Measurements from ENCODE around the gene CCDC51. TPM values are rescaled to one million over a fixed set of nuclear protein-coding genes. Genes with fewer than 3 reads are reported as not detected.

CCDC51 gene
- total and polyA plus RNA-seq, 2 donors (not counting 3 experiments of a cell fraction or from before 2014, with no cell fraction given), result 11.2 to 11.3 TPM

DNA sequence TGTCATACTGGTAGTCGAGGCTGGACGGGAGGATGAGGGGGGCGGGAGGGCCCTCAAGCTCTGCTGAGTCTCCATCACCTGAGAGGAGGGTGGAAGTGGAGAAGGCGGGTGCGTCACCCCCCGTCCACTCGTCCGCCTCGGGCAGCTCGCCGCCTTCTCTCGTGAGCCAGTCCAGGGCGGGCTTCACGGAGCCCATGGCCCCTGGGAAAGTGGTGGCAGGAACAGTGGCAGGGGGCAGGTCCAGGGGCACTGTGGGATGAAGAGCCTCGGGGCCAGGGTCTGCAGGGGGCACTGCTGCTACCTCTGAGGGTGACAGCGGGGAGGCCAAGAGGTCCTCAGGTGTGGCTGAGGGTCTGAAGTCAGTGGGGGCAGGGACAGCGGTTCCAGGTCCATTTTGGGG is 20.3 kb downstream of the CCDC51 start:
- POLR2A ChIA-PET, result no interaction called here
- Histone ChIP-seq H3K9me3 (replicated peaks; ENCODE audit: control insufficient read depth, insufficient read depth, low read length) (no peaks in the 10 kb centered on the region), H2AFZ (ENCODE audit: low read depth, low read length) (no peak overlapping the region), H3K79me2 (ENCODE audit: control insufficient read depth, insufficient read depth, low read length) (no peaks in the 10 kb centered on the region), H3K4me2 (ENCODE audit: insufficient read depth, low read length) (no peak overlapping the region), H3K27me3 (ENCODE audit: control insufficient read depth in 2 of 2, insufficient read depth in 2 of 2, low read length in 2 of 2) (no peaks in the 10 kb centered on the region), H3K36me3 (ENCODE audit: control insufficient read depth in 2 of 2, extremely low read depth in 1 of 2, insufficient read depth in 2 of 2, low read length in 2 of 2) (peaks cover 0 to 16% of the 10 kb centered on the region in 2 experiments), H3K9ac (replicated peaks; ENCODE audit: extremely low read depth, insufficient read depth, low read length) (no peak overlapping the region), H3K4me1 (ENCODE audit: control insufficient read depth, extremely low read depth, insufficient read depth, low read length) (no peaks in the 10 kb centered on the region), H4K20me1 (replicated peaks; ENCODE audit: control insufficient read depth, extremely low read depth, insufficient read depth, low read length) (no peaks in the 10 kb centered on the region), H3K9me1 (replicated peaks; ENCODE audit: control insufficient read depth, extremely low read depth, insufficient read depth, low read length) (no peaks in the 10 kb centered on the region), H3K4me3 (replicated peaks in 1 of 3; ENCODE audit: insufficient read depth in 1 of 3, low read depth in 1 of 3, low read length in 3 of 3) (no peak overlapping the region), H3K27ac (ENCODE audit: insufficient read depth, low read depth, low read length) (no peak overlapping the region)
- TF ChIP-seq, protein P1, sequence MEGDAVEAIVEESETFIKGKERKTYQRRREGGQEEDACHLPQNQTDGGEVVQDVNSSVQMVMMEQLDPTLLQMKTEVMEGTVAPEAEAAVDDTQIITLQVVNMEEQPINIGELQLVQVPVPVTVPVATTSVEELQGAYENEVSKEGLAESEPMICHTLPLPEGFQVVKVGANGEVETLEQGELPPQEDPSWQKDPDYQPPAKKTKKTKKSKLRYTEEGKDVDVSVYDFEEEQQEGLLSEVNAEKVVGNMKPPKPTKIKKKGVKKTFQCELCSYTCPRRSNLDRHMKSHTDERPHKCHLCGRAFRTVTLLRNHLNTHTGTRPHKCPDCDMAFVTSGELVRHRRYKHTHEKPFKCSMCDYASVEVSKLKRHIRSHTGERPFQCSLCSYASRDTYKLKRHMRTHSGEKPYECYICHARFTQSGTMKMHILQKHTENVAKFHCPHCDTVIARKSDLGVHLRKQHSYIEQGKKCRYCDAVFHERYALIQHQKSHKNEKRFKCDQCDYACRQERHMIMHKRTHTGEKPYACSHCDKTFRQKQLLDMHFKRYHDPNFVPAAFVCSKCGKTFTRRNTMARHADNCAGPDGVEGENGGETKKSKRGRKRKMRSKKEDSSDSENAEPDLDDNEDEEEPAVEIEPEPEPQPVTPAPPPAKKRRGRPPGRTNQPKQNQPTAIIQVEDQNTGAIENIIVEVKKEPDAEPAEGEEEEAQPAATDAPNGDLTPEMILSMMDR (IDR thresholded peaks at IDR 0.05; ENCODE audit: extremely low read depth in 1 of 2, insufficient read depth in 1 of 2, low read depth in 1 of 2, low read length in 2 of 2), result no peak
- no peak for TF ChIP-seq FOS (IDR thresholded peaks at IDR 0.05; ENCODE audit: borderline replicate concordance, insufficient read depth, low read length)
- no peak for TF ChIP-seq POLR2AphosphoS5 (IDR thresholded peaks at IDR 0.05; ENCODE audit: insufficient read depth, low read depth, low read length)
- no TSS peak for BruUV-seq (replicated peaks)
- intact Hi-C loops (cut with micrococcal nuclease), result no loop called here
- no peak for FAIRE-seq
- dilution Hi-C loops (cut with MboI; ENCODE audit: extremely low pct_ligation_motif_present, low sequenced_read_pairs), result no loop called here
- no peak for DNase-seq (ENCODE audit: low read depth, low spot score)
- CTCF ChIA-PET, result interaction anchor here (3.8 kb wide), 1 partner anchor 16 kb away, joined by 41 read pairs; no protein-coding TSS in a partner anchor

DNA sequence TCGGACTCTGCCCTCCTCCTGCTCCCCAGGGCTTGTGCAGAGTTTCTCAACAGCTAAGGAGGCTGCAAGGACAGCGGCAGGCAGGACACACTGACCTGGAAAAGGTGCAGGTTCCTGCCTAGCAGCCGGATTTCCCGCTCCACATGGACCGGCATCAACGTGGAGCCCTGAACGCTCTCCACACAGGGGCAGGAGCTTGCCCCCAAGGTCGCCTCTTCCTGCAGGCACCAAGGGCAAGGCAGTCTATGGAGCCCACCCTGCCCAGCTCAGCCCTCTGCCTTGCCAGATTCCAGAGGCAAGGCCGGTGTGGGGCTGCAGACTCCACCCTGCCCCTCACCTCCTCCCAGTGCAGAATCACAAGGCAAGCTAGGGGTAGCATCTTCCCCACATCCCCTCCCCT is 20.8 kb downstream of the CCDC51 start:
- intact Hi-C loops (cut with micrococcal nuclease), result no loop called here
- dilution Hi-C loops (cut with MboI; ENCODE audit: extremely low pct_ligation_motif_present, low sequenced_read_pairs), result no loop called here

More for the DNA sequence above, 20.8 kb downstream of the CCDC51 start:
- Histone ChIP-seq H4K20me1 (replicated peaks; ENCODE audit: control insufficient read depth, extremely low read depth, insufficient read depth, low read length) (no peaks in the 10 kb centered on the region), H3K4me2 (ENCODE audit: insufficient read depth, low read length) (no peak overlapping the region), H3K27ac (ENCODE audit: insufficient read depth, low read depth, low read length) (no peak overlapping the region), H3K36me3 (ENCODE audit: control insufficient read depth in 2 of 2, extremely low read depth in 1 of 2, insufficient read depth in 2 of 2, low read length in 2 of 2) (peaks cover 0 to 18% of the 10 kb centered on the region in 2 experiments), H3K9ac (replicated peaks; ENCODE audit: extremely low read depth, insufficient read depth, low read length) (no peak overlapping the region), H3K9me3 (replicated peaks; ENCODE audit: control insufficient read depth, insufficient read depth, low read length) (no peaks in the 10 kb centered on the region), H3K27me3 (ENCODE audit: control insufficient read depth in 2 of 2, insufficient read depth in 2 of 2, low read length in 2 of 2) (no peaks in the 10 kb centered on the region), H3K4me3 (replicated peaks in 1 of 3; ENCODE audit: insufficient read depth in 1 of 3, low read depth in 1 of 3, low read length in 3 of 3) (no peak overlapping the region), H2AFZ (ENCODE audit: low read depth, low read length) (no peak overlapping the region), H3K9me1 (replicated peaks; ENCODE audit: control insufficient read depth, extremely low read depth, insufficient read depth, low read length) (no peaks in the 10 kb centered on the region), H3K79me2 (ENCODE audit: control insufficient read depth, insufficient read depth, low read length) (no peaks in the 10 kb centered on the region), H3K4me1 (ENCODE audit: control insufficient read depth, extremely low read depth, insufficient read depth, low read length) (no peaks in the 10 kb centered on the region)
- CTCF ChIA-PET, result interaction anchor here (1.3 to 3.8 kb wide), 2 partner anchors 17 to 18 kb away, joined by 4 to 41 read pairs; no protein-coding TSS in a partner anchor
- DNase-seq (ENCODE audit: low read depth, low spot score) (no peak), FAIRE-seq (no peak)
- no TSS peak for BruUV-seq (replicated peaks)
- no peak for TF ChIP-seq POLR2AphosphoS5 (IDR thresholded peaks at IDR 0.05; ENCODE audit: insufficient read depth, low read depth, low read length)
- no peak for TF ChIP-seq MYC (IDR thresholded peaks at IDR 0.05; ENCODE audit: low read depth, low read length)
- TF ChIP-seq JUN (IDR thresholded peaks at IDR 0.05; ENCODE audit: borderline replicate concordance, insufficient read depth, insufficient read length, low read depth), result no peak
- TF ChIP-seq, protein P2, sequence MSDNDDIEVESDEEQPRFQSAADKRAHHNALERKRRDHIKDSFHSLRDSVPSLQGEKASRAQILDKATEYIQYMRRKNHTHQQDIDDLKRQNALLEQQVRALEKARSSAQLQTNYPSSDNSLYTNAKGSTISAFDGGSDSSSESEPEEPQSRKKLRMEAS (IDR thresholded peaks at IDR 0.05; ENCODE audit: insufficient read depth, insufficient read length), result no peak
- TF ChIP-seq POLR2A (IDR thresholded peaks at IDR 0.05; ENCODE audit: low read depth, low read length), result no peak
- no peak for TF ChIP-seq EZH2 (IDR thresholded peaks at IDR 0.05; ENCODE audit: borderline replicate concordance, low read depth, low read length, severe bottlenecking)
- no peak for TF ChIP-seq FOS (IDR thresholded peaks at IDR 0.05; ENCODE audit: borderline replicate concordance, insufficient read depth, low read length)
- TF ChIP-seq GATA2 (IDR thresholded peaks at IDR 0.05; ENCODE audit: insufficient read depth, insufficient read length, low read depth, low read length), result no peak
- TF ChIP-seq, protein P1 (IDR thresholded peaks at IDR 0.05; ENCODE audit: extremely low read depth in 1 of 2, insufficient read depth in 1 of 2, low read depth in 1 of 2, low read length in 2 of 2), result no peak
- POLR2A ChIA-PET, result no interaction called here
